Stimulated activated CD4-positive, alpha-beta T cell treated with anti-CD3 and anti-CD28 coated beads, Interleukin-4, amount 100 ng/mL, for 48 hours (primary cell): ENCODE data around the gene USP2.

Experiments
- DNase-seq, 2 donors: peaks; one replicate each; pipeline ENCODE4 v3.0.0-alpha.2; 2020; ENCODE audit warnings: low read depth in 2 of 2

USP2 gene

GRCh38 chr11:119323532-119324033, 57.9 kb downstream of the USP2 start:
- DNase-seq, result peak; percentile 78 to 89

GRCh38 chr11:119322921-119323531, 58.5 kb downstream of the USP2 start:
- DNase-seq, result no peak

- no peak for DNase-seq
Measured at GRCh38 chr11:119322360-119322739, 59.1 kb downstream of the USP2 start.

- DNase-seq, result peak; percentile 42 to 54
Measured at GRCh38 chr11:119320776-119321524, 60.5 kb downstream of the USP2 start.

- DNase-seq, result no peak
Measured at GRCh38 chr11:119320240-119320775, 61.2 kb downstream of the USP2 start.

- DNase-seq, result no peak
Measured at GRCh38 chr11:119319700-119320239, 61.7 kb downstream of the USP2 start.

- DNase-seq, result no peak
Measured at GRCh38 chr11:119319136-119319699, 62.3 kb downstream of the USP2 start.

GRCh38 chr11:119318240-119319135, 63.0 kb downstream of the USP2 start:
- no peak for DNase-seq

- DNase-seq, result no peak
Measured at GRCh38 chr11:119317592-119318239, 63.8 kb downstream of the USP2 start.

- DNase-seq, result no peak
Measured at GRCh38 chr11:119316729-119317591, 64.5 kb downstream of the USP2 start, which contains the start of gene MCAM. Gene MCAM, minus strand, starts transcription at chr11:119317130. Its CDS starts 29 bp downstream, at chr11:119317101.

GRCh38 chr11:119316016-119316728, 65.3 kb downstream of the USP2 start:
- no peak for DNase-seq

- no peak for DNase-seq
Measured at GRCh38 chr11:119315131-119316015, 66.1 kb downstream of the USP2 start.

- DNase-seq, result no peak
Measured at GRCh38 chr11:119314726-119315125, 66.8 kb downstream of the USP2 start.

GRCh38 chr11:119310682-119311052, 70.8 kb downstream of the USP2 start:
- no peak for DNase-seq

- DNase-seq, result no peak
Measured at GRCh38 chr11:119309953-119310681, 71.4 kb downstream of the USP2 start.

GRCh38 chr11:119309411-119309810, 72.1 kb downstream of the USP2 start:
- DNase-seq, result no peak

GRCh38 chr11:119307974-119308373, 73.5 kb downstream of the USP2 start:
- no peak for DNase-seq
